ENCODE results near the gene HNRNPUL2.
A peak's percentile ranks its signal among the peaks of the same experiment; 100 is the strongest.
"Not testable (repeated sequence)": the region's sequence is repeated elsewhere in the genome, so short reads cannot be mapped to it uniquely, and the experiment has no call there.

HNRNPUL2 gene

DNA sequence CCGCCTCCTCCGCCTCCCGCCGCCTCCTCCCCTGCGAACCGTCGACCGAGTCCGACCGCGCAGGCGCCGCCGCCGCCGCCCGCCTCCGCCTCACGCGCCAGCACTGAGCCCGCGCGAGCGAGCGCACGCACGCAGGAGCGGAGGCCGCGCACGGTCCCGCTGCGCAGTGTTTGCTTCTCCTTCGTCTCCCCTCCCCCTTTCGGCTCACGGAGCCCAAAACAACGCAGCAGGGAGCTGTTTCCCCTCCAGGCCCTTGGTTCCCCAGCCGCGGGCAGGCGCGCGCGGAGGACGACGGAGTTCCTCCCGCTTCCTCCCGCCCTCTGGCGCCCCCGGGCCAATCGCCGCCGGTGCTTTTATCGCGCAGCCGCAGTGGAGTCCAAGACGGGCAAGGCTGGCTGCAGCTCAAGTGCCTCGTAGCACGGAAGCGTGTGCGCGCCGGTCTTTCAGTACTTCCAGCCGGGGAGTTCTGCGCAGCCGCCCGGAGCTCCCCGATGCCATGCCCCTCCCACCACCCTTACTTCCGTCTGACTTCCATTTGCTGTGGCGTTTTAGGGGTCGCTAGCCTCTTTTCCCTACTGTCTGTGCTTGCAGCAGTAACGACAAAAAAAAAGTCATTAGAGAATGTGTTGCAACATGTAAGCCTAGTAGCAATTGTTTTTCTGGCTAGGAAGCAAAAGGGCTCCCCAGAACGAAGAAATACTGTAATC, at the start of gene HNRNPUL2:
TSS of gene HNRNPUL2 (minus strand) at position 293 of the 707 bp plus-strand sequence. CDS start 301 bp downstream, outside the sequence.
- peak; percentile 94 for DNase-seq (ENCODE audit: low read depth)

DNA sequence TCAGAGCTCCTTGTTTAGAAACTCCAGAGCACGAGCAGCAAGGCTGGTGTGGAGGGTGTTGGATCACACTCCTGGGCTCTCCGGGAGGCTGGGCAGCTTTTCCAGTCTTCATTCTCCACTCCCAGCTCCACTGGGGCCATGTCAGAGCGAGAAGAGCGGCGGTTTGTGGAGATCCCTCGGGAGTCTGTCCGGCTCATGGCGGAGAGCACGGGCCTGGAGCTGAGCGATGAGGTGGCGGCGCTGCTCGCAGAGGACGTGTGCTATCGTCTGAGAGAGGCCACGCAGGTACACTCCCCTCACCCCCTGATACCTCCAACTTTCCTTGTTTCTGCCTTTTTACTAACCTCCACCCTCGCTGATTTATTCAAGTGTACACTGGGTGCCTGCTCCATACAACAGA, 48.4 kb upstream of the HNRNPUL2 start:
- no peak for DNase-seq (ENCODE audit: low read depth)

DNA sequence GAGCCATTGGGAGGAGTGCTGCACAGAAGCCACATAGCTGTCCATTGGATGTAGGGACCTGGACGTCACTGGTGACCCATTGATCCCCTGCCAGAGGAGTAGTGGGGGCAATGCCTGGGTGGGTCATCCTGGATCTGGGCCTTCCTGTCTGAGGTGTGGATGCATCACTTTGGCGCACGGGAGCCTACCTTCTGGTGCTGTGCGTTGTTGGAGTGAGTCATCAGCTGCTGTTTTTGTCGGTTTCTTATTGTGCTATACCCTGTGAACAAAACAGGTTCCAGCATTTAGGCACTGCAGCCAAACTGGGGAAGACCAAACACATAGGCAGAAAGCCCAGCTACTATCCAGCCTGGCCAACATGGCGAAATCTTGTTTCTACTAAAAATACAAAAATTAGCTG, 47.1 kb upstream of the HNRNPUL2 start:
- DNase-seq (ENCODE audit: low read depth), result no peak

DNA sequence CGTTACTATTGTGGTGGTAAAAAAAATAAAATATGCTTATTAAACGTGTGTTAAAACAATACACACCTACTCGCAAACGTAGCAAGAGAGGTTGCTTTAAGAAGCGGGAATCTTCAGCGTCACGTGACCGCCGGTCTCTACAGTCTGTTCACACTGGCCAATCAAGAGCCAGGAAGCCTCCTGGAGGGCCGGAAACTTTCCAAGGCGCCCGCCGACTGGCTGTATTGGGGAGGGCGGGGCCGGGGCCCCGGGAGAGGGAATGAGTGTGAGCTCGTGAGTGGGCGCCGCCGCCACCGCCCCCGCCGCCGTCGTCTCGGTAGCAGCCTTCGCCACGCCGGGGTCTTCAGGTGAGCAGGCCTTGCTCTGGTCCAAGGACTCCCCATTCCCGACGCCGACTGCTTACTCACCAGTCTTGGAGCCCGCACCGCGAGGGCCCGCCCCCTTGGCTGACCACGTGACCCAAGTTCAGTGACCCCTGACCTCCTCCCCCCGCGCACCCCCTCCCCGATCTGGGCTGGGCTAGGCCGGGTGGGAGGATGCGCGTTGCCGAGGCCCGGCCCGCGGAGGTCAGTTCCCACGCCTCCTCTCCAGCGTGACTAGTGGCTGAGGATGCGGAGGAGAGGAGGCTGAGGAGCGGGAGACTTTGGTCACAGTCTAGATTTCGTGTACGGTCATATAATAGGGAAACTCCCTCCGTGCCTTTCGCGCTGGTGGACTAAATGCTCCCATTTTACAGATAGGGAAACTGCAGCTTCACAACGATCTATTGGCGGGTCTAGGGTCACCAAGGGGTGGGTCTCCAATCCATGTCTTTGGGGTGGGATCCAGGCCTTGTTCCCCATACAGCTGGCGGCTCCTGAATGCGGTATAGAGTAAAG, 44.1 kb upstream of the HNRNPUL2 start, which contains the start of gene TAF6L:
TSS of gene TAF6L (plus strand) at position 253 of the 878 bp plus-strand sequence. CDS start 4,388 bp downstream, outside the sequence.
- peak; percentile 79 for DNase-seq (ENCODE audit: low read depth)

DNA sequence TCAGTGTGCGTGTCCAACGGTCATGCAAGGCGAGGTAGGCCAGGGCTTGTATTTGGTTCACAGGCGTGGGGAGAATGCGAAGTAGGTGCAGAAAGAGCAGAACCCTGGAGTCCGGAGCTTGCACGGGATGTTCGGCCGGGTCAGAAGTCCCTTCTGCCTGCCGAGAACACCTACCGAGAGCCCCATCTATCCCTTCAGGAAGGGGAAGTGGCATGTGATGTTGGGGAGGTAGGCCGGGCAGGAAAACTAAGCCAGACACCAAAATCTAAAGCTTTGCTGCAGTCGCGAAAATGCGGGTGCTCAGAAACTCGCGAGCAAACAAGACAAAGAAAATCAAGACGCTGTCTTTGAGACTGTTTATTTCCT, 43.5 kb upstream of the HNRNPUL2 start:
- no peak for DNase-seq (ENCODE audit: low read depth)

DNA sequence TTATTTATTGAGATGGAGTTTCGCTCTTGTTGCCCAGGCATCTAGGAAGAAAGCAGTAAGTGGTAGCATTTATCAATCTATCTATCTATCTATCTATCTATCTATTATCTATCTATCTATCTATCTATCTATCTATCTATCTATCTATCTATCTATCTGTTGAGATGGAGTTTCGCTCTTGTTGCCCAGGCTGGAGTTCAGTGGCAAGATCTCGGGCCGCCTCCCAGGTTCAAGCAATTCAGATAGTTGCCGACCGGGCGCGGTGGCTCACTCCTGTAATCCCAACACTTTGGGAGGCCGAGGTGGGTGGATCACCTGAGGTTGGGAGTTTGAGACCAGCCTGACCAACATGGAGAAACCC, 33.6 kb upstream of the HNRNPUL2 start:
- not testable (repeated sequence) for DNase-seq (ENCODE audit: low read depth)

DNA sequence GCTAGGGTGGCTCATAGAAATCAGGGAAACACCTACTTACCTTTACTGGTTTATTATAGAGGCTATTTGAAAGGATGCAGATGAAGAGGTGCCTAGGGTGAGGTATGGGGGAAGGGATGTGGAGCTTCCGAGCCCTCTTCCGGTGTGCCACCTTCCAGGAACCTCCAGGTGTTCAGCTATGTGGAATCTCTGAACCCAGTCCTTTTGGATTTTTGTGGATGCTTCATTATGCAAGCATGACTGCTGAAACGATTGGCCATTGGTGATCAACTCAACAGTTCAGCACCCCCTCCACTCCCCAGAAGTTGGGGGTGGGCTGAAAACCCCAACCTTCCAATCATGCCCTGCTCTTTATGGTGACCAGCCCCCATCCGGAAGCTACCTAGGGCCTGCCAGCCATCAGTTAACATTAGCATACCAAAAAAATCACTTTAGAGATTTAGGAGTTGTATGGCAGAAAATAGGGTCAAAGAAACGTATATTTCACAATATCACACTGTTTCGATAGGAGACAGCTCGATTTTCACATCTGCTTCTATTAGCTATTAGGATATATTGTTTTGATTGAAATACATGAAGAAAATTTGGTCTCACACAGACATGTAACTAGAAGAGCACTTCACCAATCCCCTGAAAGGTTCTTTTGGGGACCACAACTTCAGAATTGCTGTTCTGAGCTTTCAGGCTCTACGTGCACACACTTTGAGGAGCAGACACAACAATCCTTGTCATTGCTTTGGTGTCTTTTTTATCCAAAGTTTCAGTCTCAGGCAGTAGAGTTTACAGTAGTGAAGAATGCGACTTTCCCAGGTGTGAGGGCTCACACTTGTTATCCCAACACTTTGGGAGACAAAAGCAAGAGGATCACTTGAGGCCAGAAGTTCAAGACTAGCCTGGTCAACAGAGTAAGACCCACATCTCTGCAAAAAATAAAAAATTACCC, 30.9 kb upstream of the HNRNPUL2 start:
- DNase-seq (ENCODE audit: low read depth), result no peak

DNA sequence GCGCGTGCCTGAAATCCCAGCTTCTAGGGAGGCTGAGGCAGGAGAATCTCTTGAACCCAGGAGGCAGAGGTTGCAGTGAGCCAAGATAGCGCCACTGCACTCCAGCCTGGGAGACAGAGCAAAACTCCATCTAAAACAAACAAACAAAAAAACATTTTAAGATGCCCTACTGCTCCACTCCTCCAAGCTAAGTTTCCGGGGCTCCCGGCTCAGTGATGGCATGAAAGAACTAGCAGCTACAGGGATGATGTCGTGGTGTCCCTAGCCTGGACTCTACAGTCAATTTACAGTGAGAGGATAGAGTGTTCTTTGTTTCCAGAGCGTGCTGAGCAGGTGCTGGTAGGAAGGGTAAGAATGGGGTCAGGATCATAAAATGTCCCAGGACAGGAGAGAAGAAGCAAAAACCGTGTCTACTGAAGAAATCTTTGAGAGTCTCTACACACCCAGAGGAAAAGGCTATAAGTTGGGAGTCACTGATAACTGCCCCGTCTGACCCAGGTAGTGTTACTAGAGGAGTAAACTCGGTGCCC, 27.9 kb upstream of the HNRNPUL2 start:
- no peak for DNase-seq (ENCODE audit: low read depth)

DNA sequence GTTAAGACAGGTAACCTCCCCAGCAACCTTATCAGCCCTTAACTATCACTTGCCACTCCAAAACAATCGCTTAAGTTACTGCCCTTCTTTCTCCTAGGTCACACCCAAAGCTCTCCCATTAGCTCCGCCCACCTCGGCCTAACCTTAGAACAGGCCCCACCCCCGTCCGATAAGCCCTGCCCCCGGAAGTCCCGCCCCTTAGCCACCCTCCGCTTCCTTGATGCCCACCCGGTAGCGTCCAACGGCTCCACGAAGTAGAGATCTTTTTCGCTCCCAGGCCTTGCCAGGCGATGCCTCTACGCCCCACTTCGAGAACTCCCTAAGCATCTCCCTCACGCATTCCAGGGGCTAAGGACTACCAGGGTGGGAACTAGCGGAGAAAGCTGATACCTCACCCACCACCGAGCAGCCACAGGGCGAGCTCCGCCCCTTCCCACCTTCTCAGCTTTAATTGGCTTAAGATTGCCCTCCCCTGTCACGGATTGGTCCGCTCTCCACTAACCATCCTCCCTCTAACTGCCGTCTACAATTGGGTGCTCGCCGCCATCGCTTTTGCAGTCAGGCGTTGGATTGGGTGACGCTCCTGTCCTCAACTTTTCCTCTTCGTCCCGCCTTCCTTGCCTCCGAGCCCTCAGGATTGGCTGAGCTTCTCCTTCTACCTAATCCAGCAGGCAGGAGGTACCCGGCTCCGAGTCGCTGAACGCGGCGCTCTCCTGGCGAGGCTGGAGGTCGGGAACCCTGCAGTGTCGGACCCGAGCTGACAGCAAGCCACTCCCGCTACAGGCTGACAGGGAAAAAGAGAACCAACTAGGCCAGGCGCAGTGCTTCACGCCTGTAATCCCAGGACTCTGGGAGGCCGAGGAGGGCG, 26.7 kb upstream of the HNRNPUL2 start, which contains the start of gene ZBTB3:
TSS of gene ZBTB3 (minus strand) at position 425 of the 868 bp plus-strand sequence. CDS start 496 bp downstream, outside the sequence.
- peak; percentile 92 for DNase-seq (ENCODE audit: low read depth)

DNA sequence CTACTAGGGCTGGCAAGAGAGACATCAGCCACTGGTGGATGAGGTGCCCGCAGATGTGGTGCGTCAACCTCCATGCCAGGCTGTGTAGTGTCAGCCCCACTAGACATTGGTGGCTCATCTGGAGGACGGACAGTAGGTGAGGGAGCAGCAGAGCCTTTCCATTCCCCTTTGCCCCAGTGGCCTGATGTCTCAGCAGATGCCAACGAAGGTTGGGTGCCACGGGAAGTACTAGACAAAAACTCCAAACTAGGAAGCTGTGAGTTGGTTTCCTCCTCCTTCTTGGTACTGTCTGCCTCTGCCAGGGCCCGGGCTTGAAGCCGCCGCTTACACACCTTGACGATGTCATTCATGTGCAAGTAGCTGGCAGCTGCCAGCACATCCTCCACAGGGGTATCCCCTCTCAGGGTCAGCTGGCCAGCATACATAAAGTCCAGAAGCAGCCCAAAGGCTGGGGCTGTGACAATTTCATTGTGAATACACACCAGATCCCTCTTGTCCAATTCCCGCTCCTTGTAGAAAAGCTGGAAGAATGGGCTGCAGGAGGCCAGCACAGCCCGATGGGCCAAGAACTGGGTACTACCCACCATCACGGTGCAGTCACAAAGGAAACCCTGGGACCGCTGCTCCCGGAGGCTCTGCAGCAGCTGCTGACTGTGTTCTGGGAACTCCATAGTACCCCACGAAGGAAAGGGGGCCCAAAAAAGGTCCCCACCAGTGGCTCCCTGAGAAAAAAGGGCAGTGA, 25.9 kb upstream of the HNRNPUL2 start:
- DNase-seq (ENCODE audit: low read depth), result no peak

DNA sequence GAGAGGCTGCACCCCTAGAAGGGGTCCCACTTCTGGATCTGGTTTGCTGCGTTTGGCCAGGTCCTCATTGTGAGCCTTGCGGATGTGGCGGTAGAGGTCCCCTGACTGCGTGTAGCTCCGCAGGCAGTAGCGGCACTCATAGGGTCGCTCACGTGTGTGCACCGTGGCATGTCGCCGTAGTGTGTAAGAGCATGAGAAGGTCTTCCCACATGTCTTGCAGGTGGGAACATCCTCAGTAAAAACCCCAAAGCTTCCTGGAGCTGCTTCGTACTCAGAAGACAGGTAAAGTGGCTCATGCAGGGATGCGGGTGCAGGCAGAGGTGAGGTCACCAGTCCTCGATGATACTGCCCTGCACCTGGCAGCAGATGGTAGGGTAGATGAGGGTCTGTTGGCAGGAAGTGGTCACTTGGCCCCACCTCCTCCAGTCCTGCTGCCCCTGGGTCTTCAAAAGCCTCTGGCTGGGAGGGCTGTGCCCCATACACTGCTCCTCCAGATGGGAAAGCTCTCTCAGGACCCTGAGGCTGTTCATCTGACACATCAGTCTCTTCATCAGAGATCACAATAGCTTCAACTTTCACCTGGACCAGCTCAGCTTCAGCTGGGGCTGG, 25.0 kb upstream of the HNRNPUL2 start:
- DNase-seq (ENCODE audit: low read depth), result no peak

DNA sequence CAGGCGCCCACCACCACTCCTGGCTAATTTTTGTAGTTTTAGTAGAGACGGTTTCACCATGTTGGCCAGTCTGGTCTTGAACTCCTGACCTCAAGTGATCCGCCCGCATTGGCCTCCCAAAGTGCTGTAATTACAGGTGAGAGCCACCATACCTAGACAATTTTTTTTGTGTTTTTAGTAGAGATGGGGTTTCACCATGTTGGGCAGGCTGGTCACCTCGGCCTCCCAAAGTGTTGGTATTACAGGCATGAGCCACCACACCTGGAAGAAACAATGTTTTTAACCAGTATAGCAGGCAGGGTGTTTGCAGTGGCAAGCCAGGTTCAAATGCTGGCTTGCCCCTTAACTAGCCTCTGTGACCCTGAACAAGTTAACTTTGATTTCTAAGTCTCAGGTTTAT, 22.7 kb upstream of the HNRNPUL2 start:
- DNase-seq (ENCODE audit: low read depth), result not testable (repeated sequence)

DNA sequence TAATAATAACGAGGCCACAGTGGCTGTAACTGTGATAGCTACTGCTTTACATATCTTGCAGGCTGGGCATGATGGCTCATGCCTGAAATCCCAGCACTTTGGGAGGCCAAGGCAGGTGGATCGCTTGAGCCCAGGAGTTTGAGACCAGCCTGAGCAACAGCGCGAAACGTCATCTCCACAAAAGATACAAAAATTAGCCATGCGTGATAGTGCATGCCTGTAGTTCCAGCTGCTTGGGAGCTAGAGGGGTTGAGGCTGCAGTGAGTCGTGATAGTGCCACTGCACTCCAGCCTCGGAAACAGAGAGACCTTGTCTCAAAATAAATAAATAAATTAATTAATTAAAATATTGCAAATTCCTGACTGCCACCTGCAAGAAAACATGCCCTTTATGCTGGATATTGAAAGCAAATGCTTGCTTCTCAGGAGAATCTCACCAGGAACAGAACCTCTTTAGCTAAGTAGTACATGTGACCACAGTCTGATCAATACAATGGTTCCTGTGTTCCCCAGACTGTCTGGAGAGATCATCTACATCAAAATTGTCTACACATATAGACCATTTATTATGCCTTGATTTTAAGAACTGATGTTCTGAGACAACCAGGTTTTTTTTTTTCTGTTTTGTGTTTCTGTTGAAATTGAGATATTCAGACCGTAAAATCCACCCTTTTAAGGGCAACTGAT, 20.4 kb upstream of the HNRNPUL2 start:
- DNase-seq (ENCODE audit: low read depth), result no peak

DNA sequence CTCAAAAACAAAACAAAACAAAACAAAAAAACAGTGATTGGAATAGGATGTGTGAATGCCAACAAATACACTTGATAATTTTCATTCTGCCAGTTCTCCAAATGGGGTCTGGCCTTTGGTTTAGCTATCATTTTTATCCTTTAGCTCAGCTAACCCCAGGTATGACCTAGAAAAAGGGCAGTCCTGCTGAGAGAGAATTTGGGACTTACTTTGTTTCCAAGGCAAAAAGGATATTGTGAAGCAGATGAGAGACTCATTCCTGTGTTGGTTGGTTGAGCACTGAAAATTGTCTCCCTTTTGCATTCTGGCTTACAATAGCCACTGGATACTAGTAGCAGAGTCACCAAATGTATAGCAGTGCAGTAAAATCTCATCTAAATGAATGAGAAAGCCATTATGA, 9.9 kb upstream of the HNRNPUL2 start:
- DNase-seq (ENCODE audit: low read depth), result no peak

DNA sequence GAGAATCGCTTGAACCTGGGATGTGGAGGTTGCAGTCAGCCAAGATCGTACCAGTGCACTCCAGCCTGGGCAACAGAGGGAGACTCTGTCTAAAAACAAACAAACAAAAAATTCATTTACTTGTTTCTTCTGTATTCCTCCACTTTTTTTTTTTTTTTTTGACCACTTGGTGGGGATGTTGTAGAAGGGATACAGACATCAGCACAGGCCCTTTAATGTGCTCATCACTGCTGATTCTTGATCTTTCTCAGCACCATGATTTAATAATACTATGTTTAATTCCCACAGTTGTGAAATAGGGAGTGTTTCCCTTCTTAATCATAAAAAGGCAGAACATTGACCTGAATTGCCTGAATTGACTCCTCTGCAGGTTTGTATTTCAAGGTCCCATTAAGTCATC, 5.6 kb upstream of the HNRNPUL2 start:
- DNase-seq (ENCODE audit: low read depth), result no peak

DNA sequence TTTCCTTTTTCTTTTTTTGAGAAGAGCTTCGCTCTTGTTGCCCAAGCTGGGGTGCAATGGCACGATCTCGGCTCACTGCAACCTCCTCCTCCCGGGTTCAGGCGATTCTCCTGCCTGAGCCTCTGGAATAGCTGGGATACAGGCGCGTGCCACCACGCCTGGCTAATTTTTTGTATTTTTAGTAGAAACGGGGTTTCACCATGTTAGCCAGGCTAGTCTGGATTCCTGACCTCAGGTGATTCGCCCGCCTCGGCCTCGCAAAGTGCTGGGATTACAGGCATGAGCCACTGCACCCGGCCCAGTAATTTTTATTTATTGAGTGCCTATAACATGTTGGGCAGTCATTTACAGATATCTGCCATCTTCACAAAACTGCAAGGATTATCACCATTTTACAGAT, 2.8 kb upstream of the HNRNPUL2 start:
- DNase-seq (ENCODE audit: low read depth), result not testable (repeated sequence)

DNA sequence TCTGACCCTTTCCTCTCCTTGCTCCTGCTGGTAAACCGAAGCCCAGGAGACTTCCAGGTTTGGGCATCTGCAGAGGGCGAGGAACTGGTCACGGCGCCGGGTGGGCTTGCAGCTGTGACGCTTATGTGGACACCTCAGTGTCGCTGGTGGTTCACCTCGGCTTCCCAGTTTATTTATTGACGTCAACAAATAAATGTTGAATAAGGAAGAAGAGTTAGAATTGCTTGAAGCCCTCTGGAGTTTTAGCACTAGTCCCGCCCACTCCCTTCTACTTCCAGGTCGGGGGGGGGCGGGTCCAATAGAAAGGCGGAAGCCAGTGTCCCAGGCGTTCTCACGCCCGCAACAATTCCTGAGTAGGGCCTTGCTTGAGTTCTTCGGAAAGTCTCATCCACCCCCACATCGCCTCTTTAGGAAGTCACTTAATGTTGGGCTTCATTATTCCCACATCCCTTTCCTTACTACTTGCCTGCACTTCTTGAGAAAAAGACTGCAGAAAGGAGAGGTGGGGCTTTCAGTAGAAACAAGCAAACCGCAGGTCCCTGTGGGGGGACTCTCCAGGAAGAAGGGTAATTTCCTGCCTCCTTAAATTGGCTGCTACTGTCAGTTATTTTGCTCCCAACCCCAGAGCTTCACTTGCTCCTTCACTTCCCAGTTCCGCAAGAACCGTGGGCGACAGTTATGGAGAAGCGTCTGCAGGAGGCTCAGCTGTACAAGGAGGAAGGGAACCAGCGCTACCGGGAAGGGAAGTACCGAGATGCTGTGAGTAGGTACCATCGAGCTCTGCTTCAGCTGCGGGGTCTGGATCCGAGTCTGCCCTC, 1.1 kb upstream of the HNRNPUL2 start, which contains the start of gene TTC9C:
TSS of gene TTC9C (plus strand) at position 316 of the 818 bp plus-strand sequence. CDS start at position 679, 363 bp downstream.
- DNase-seq (ENCODE audit: low read depth), result peak; percentile 53

DNA sequence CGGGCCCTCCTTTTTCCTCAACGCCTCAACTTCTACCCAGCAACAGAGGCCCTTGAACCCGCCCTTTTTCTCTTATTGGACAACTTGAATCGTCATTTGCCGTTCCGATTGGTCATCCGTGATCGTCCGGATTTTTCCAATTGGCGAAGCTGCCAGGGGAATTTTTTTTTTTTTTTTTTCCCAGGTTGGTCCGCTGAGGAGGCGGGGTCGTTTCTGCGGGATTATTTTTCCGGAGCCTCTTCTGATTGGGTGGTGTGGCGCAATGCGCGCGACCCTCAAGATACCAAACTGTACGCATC, 564 bp upstream of the HNRNPUL2 start:
- DNase-seq (ENCODE audit: low read depth), result peak; percentile 30

All from stimulated activated CD8-positive, alpha-beta memory T cell treated with anti-CD3 and anti-CD28 coated beads, Interleukin-15, amount 100 ng/mL, for 24 hours (primary cell).